HG03064 (cell line): Measurements from ENCODE around the gene CBLB.

ENCODE experiments used
- ATAC-seq: cut with Tn5 transposase; IDR thresholded peaks from one replicate; pipeline ENCODE4 v1.9.1; 2021; ENCODE audit warnings: low read depth; ENCODE audit not compliant: unreplicated experiment

Gene CBLB

GRCh38 chr3:105847865-105848264, 20.9 kb downstream of the CBLB start:
- no peak for ATAC-seq

- no peak for ATAC-seq
Observed at GRCh38 chr3:105847452-105847851, 21.4 kb downstream of the CBLB start.

GRCh38 chr3:105846809-105847208, 22.0 kb downstream of the CBLB start:
- no peak for ATAC-seq

GRCh38 chr3:105845488-105845887, 23.3 kb downstream of the CBLB start:
- no peak for ATAC-seq

- no peak for ATAC-seq
Observed at GRCh38 chr3:105844704-105845103, 24.1 kb downstream of the CBLB start.

- no peak for ATAC-seq
Observed at GRCh38 chr3:105843994-105844393, 24.8 kb downstream of the CBLB start.

GRCh38 chr3:105842943-105843342, 25.9 kb downstream of the CBLB start:
- no peak for ATAC-seq

- ATAC-seq: no peak
Observed at GRCh38 chr3:105842449-105842848, 26.4 kb downstream of the CBLB start.

GRCh38 chr3:105837947-105838346, 30.9 kb downstream of the CBLB start:
- no peak for ATAC-seq

- peak; percentile 95 for ATAC-seq
Observed at GRCh38 chr3:105837143-105837740, 31.6 kb downstream of the CBLB start.

GRCh38 chr3:105836533-105836932, 32.3 kb downstream of the CBLB start:
- no peak for ATAC-seq

- no peak for ATAC-seq
Observed at GRCh38 chr3:105835606-105836005, 33.2 kb downstream of the CBLB start.

- ATAC-seq: no peak
Observed at GRCh38 chr3:105834768-105835167, 34.0 kb downstream of the CBLB start.

- ATAC-seq: no peak
Observed at GRCh38 chr3:105832644-105833043, 36.2 kb downstream of the CBLB start.

GRCh38 chr3:105830836-105831235, 38.0 kb downstream of the CBLB start:
- no peak for ATAC-seq

GRCh38 chr3:105829871-105830622, 38.8 kb downstream of the CBLB start:
- no peak for ATAC-seq

- no peak for ATAC-seq
Observed at GRCh38 chr3:105829229-105829628, 39.6 kb downstream of the CBLB start.

- no peak for ATAC-seq
Observed at GRCh38 chr3:105828703-105829102, 40.1 kb downstream of the CBLB start.

GRCh38 chr3:105827959-105828358, 40.9 kb downstream of the CBLB start:
- ATAC-seq: no peak

- ATAC-seq: no peak
Observed at GRCh38 chr3:105826778-105827634, 41.8 kb downstream of the CBLB start.

GRCh38 chr3:105824129-105824528, 44.7 kb downstream of the CBLB start:
- ATAC-seq: no peak
